ENCODE results near the gene KCNT2.
"Not testable (repeated sequence)": the region's sequence is repeated elsewhere in the genome, so short reads cannot be mapped to it uniquely, and the experiment has no call there.

The KCNT2 gene

GRCh38 chr1:196590012-196590708 lies 18.1 kb downstream of the KCNT2 start:
- DNase-seq (ENCODE audit: low spot score), result no peak

- no peak for DNase-seq (ENCODE audit: low spot score)
Observed at GRCh38 chr1:196584696-196585095, 23.5 kb downstream of the KCNT2 start.

DNA sequence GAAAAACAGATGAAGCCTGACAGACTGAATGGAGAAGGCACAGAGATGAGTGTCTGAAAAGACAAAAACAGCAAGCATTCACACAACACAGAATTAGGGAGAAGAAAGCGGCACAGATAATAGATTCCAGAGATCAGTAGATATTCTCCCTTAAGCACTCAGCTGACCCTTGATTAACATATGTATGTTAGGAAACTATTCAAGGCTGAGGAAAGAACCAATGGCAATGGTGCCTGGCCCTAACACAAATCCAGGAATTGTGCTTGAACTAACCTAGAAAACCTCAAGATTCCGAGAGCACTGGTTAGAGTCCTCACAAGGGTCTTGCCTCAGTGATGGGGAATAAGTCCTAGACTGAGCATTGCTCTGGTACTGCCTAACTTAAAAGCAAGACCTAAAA lies 30.9 kb downstream of the KCNT2 start:
- DNase-seq (ENCODE audit: low spot score), result no peak

GRCh38 chr1:196573226-196573625 lies 35.0 kb downstream of the KCNT2 start:
- DNase-seq (ENCODE audit: low spot score), result no peak

DNA sequence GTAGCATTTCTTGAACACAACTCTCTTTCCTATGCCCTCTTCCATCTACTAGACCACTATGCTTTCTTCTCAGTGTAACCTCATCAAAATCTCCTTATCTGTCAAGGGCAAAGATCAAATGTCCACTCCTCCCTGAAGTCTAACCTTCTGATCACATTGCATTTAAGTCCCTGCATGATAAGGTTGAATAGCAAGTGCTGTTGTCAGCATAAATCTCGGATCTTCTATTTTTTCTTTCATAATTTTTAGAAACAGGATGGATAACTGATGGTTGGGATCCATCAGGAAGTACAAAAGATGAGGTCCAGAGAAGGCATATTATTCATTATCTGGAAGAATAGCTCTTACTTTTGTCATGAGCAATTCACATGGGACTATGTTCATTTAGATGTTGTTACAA lies 41.0 kb downstream of the KCNT2 start:
- DNase-seq (ENCODE audit: low spot score), result no peak

DNA sequence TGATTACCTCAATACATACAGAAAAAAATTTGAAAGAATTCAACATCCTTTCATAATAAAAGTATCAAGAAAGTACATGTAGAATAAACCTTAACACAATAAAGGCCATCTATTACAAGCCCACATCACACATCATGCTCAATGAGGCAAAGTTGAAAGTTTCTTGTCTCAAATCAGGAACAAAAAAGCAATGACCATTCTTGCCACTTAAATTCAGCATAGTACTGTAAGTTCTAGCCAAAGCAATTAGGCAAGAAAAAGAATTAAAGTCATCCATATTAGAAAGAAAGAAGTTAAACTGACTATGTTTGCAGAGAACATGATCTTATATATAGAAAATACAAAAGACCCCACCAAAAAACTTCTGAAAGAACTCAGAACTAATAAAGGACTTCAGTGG lies 44.5 kb downstream of the KCNT2 start:
- DNase-seq (ENCODE audit: low spot score), result no peak

GRCh38 chr1:196559314-196559713 lies 48.9 kb downstream of the KCNT2 start:
- no peak for DNase-seq (ENCODE audit: low spot score)

DNA sequence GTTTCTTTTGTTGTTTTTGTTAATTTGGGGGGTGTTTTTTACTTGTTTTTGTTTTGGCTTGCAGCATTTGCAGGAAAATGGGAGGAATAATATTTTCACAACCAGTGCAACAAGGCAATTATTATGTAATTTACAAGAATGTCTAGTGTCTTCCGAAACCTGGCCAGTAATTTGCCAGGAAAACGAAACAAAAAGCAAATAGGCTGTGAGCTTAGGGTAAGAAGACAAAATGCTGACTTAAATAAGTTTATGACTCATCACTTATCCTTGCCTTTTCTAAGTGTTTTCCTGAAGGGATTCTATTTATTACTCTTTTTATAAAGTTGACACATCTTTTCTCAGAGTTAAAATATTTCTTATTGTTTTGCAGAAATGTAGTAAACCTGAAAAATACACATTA lies 49.8 kb downstream of the KCNT2 start:
- peak; percentile 58 for DNase-seq (ENCODE audit: low spot score)

DNA sequence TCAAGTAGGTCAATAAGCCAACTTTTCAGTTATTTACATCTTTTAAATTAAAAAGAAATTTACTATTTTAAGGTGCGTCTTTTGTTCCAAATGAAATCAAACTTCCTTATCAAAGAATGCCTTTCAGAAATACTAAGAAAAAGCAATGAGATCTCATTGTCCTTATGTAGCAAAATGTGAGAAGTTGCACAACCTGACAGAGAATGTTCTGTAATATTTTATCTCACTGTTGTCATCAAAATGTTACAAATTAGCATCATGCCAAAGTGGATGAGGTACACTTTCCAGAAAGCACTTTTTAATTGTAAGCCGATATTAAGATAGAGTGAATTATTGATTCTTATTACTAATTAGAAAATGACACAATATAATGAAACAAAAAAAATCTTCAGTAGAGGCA lies 50.4 kb downstream of the KCNT2 start:
- no peak for DNase-seq (ENCODE audit: low spot score)

GRCh38 chr1:196550731-196551130 lies 57.5 kb downstream of the KCNT2 start:
- DNase-seq (ENCODE audit: low spot score), result no peak

DNA sequence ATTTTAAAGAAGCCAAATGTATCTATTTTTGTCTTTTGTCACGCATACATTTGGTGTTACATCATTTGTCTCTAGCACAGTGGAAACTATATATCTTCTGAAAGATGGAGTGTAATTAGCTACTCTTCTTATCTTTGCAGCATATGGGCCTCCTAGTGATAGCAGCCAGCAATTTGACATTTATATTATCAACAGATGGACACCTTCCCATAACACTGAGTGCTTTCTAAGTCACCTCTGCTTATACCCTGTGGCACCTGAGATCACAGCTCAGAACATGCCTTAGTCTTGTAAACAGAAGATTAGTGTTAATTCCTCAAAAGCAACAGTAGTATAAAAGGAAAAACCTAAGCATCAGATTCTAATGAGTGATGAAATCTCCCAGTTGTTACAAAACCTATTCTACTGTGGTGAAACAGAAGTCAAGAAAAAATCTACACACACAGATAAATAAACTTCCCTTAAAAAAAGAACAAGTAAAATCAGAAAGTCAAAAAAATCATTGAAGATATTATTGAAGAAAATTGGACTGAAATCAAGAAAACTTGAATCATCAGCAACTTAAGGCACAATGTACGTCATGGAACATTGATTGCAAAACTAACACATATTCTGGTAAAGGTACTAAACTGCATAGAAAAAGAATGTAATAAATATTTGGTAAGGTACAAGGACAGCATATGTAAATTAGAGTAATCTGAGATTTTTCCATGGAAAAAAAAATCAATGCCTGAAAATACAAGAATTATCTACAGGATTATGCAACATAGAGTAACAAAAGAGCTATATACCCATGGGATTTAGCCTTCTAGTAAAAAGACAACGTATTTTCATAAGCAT lies 61.7 kb downstream of the KCNT2 start:
- DNase-seq (ENCODE audit: low spot score), result no peak

DNA sequence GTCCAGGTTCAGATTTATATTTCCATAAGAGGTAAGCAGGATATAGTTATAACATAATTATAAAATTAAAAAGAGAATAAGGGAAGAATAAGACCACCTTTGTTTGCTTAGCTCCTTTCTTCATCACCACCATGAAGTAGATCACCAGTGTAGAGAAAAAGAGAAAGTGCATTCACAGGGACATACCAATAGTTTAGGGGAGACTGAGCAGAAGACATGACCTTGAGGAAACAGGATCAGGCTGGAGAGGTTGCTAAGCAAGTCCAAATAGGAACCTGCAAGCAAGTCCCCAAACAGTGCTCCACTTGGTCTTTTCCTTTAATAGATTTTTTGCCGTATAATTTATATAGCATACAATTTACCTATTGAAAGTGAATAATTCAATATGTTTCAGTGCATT lies 63.0 kb downstream of the KCNT2 start:
- DNase-seq (ENCODE audit: low spot score), result no peak

GRCh38 chr1:196544617-196545016 lies 63.6 kb downstream of the KCNT2 start:
- DNase-seq (ENCODE audit: low spot score), result peak; percentile 29

- DNase-seq (ENCODE audit: low spot score), result no peak
Observed at GRCh38 chr1:196543833-196544232, 64.4 kb downstream of the KCNT2 start.

DNA sequence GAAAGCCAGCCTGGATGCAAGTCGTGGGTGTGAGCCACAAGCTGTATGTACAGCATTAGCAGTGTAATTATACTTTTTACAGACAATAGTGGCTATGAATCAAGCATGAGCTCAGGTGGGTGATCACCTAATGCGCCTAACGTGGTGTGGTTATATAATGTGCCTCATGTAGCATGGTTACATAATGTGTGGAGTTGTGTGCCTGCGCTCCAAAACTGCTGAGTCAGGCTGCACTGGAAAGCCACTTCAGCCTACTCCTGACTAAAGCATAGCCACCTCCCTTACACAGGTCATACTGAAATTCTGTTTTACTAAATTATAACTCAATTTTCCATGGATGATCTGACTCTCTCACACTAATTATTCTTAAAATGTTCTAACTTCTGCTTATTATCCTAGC lies 69.8 kb downstream of the KCNT2 start:
- DNase-seq (ENCODE audit: low spot score), result no peak

- no peak for DNase-seq (ENCODE audit: low spot score)
Observed at GRCh38 chr1:196535727-196536126, 72.5 kb downstream of the KCNT2 start.

GRCh38 chr1:196531737-196532524 lies 76.3 kb downstream of the KCNT2 start:
- no peak for DNase-seq (ENCODE audit: low spot score)

DNA sequence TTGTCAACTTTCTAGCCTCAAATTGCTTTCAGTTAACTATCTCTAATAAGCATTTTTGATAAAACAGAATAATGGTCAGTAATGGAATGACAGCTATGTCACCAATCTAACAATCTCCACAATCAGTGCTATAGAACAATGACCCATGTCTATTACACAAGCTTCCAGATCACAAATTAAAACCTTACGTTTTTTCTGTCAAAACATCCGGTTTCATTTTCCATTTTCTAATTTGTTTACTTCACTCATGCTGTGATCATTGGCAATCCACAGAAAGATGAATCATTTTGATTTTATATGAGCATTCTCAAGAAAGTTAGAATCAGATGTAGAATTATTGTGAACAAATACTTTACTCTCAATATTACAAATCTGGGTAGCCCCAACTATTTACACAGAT lies 80.3 kb downstream of the KCNT2 start:
- DNase-seq (ENCODE audit: low spot score), result no peak

DNA sequence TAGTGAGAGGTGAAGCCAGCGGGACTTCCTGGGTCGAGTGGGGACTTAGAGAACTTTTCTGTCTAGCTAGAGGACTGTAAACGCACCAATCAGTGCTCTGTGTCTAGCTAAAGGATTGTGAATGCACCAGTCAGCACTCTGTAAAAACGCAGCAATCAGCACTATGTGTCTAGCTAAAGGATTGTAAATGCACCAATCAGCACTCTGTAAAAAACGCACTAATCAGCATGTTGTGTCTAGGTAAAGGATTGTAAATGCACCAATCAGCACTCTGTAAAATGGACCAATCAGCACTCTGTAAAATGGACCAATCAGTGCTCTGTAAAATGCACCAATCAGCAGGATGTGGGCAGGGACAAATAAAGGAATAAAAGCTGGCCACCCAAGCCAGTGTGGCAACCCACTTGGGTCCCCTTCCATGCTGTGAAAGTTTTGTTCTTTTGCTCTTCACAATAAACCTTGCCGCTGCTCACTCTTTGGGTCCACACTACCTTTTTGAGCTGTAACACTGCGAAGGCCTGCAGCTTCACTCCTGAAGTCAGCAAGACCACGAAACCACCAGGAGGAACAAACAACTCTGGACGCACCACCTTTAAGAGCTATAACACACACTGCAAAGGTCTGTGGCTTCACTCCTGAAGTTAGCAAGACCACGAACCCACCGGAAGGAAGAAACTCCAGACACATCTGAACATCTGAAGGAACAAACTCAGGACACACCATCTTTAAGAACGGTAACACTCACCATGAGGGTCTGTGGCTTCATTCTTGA lies 85.5 kb downstream of the KCNT2 start:
- not testable (repeated sequence) for DNase-seq (ENCODE audit: low spot score)

DNA sequence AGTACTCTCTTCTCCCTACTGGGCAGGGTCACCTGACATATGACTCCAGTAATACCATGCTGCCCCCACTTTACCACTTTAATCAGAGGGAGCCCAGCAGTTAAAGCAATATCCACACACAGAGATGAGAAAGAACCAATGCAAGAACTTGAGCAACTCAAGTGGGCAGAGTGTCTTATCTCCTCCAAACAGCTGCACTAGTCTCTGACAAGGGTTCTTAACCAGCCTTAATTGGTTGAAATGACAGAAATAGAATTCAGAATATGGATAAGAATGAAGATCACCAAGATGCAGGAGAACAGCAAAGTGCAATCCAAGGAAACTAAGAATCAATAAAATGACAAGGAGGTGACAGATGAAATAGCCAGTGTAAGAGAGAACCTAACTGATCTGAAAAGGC lies 91.0 kb downstream of the KCNT2 start:
- DNase-seq (ENCODE audit: low spot score), result no peak

DNA sequence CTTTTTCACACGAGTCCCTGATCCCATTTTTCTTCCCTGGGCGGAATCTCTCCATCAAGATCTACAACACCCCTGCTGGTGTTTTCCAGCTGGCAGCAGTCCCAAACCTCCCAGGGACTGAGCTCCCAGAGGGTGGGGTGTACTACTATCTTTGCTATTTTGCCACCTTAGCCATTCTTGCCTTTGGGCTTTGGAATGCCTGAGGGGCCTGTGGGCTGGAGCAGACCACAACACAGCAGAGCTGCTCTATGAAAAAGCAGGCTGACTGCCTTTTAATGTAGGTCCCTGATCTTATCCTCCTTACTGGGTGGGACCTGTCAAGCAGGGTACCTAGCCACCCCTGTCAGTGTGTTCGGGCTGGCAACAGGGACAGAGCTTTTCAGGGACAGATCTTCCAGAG lies 91.9 kb downstream of the KCNT2 start:
- DNase-seq (ENCODE audit: low spot score), result no peak

- DNase-seq (ENCODE audit: low spot score), result no peak
Observed at GRCh38 chr1:196515904-196516303, 92.3 kb downstream of the KCNT2 start.
